ENCODE results near the gene MAP3K3. TPM values are rescaled to one million over a fixed set of nuclear protein-coding genes. Genes with fewer than 3 reads are reported as not detected.

Gene MAP3K3
- total RNA-seq, 1 donor from 2014 or later: 28.0 TPM

DNA sequence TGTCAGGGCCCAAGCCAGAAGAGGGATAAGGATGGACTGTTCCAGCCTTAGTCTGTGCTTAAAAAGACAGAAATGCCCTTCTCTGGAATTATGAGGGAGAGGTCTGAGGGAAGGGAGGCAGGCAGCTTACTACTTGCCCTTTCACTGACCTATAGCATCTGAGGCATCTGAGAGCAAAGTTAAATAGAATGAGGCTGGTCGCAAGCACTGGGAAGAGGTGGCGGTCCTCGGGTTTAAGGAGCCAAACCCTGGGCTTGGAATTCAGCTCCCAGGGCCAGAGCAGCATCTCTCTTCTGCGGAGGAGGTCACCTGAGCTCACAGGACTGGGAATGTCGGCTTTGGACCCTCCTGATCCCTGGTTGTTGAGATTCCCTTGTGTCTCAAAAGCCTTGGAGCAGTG is 80.8 kb downstream of the MAP3K3 start:
- Mint-ChIP-seq H3K27me3 (ENCODE audit: low read depth) (peaks cover 2% of the 10 kb centered on the region), H3K4me1 (peaks cover 22% of the 10 kb centered on the region), H3K9me3 (no peaks in the 10 kb centered on the region), H3K4me3 (peak overlapping the region; percentile 74), H3K27ac (ENCODE audit: unreplicated experiment) (peak overlapping the region; percentile 24), H3K36me3 (ENCODE audit: low read depth) (peaks cover 9% of the 10 kb centered on the region)
- DNase-seq (ENCODE audit: low read depth, low spot score): no peak
- TF ChIP-seq, protein P1, sequence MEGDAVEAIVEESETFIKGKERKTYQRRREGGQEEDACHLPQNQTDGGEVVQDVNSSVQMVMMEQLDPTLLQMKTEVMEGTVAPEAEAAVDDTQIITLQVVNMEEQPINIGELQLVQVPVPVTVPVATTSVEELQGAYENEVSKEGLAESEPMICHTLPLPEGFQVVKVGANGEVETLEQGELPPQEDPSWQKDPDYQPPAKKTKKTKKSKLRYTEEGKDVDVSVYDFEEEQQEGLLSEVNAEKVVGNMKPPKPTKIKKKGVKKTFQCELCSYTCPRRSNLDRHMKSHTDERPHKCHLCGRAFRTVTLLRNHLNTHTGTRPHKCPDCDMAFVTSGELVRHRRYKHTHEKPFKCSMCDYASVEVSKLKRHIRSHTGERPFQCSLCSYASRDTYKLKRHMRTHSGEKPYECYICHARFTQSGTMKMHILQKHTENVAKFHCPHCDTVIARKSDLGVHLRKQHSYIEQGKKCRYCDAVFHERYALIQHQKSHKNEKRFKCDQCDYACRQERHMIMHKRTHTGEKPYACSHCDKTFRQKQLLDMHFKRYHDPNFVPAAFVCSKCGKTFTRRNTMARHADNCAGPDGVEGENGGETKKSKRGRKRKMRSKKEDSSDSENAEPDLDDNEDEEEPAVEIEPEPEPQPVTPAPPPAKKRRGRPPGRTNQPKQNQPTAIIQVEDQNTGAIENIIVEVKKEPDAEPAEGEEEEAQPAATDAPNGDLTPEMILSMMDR (conservative IDR thresholded peaks at IDR 0.05): no peak

DNA sequence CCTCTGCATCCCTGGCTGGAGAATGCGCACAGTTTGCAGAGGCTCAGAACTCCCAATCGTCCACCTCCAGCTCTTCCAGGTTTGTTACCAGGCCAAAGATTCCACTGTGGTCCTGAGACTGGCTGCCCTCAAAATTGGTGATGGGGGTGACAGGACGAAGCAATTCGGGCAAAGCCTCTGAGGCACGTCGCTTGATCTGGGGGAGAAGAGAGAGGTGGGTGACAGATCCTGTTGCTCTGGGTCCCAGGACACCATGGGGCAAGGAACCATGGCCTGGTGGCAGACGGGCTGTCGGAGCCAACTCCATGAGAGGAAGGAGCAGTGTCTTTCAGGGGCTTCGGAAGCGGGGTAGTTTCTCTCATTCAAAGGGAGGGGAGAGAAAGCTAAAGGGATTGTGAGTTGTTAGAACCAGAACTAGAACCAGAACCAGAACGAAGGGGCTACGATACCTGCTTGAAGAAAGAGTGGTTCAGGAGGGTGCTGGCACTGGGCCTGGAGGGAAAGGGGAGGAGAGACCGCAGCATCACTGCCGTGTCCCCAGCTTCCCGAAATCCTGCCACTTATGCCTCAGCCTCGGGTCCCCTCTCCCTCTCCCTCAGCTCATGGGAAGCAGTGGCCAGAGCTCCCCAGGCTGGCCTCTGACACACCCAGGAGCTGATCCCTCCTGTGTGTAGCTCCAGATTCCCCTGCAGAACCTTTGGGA is 81.5 kb downstream of the MAP3K3 start:
- Mint-ChIP-seq H3K4me3 (peak overlapping the region; percentile 74), H3K4me1 (peaks cover 22% of the 10 kb centered on the region), H3K27me3 (ENCODE audit: low read depth) (peaks cover 2% of the 10 kb centered on the region), H3K9me3 (no peaks in the 10 kb centered on the region), H3K27ac (ENCODE audit: unreplicated experiment) (peak overlapping the region; percentile 24), H3K36me3 (ENCODE audit: low read depth) (peaks cover 9% of the 10 kb centered on the region)
- TF ChIP-seq, protein P1 (conservative IDR thresholded peaks at IDR 0.05): no peak
- DNase-seq (ENCODE audit: low read depth, low spot score): no peak

DNA sequence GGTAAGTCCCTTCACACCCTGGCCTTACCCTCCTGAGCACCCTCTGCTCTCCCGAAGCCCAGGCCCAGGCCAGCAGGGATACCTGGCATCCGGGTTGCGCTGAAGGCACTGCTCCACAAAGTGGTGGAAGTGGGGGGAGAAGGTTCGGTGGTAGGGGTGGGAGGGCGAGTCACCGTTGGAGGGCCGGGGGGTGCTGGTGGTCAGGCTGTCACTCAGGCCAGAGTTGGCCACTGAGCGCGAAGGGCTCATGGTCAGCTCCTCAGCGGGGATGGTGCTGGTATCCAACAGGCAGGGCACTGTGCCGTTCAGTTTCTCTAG is 82.0 kb downstream of the MAP3K3 start:
- no peak for DNase-seq (ENCODE audit: low read depth, low spot score)
- Mint-ChIP-seq H3K4me3 (peak overlapping the region; percentile 38), H3K9me3 (no peaks in the 10 kb centered on the region), H3K27ac (ENCODE audit: unreplicated experiment) (no peak overlapping the region), H3K36me3 (ENCODE audit: low read depth) (peaks cover 12% of the 10 kb centered on the region), H3K27me3 (ENCODE audit: low read depth) (peaks cover 2% of the 10 kb centered on the region), H3K4me1 (peaks cover 22% of the 10 kb centered on the region)
- TF ChIP-seq, protein P1 (conservative IDR thresholded peaks at IDR 0.05): no peak

DNA sequence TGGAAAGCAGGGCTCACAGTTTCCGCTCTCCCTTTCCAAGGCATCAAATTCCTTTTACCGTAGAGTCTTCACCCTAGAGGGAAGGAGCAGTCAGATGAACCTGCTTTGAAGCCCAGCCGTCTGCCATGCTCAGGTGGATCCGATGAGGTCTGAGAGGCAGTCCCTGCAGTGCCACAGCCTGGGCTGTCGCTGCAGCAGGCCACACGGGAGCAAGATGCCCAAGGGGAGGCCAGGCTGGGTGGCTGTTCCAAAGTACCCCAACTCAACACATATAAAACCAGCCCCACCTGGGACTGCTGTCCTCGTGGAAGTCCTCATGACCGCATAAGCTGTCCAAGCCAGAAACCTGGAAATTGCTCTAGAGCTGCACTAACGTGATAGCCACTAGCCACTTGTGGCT is 82.6 kb downstream of the MAP3K3 start:
- peaks cover 14% of the 10 kb centered on the region for H3K36me3 Mint-ChIP-seq (ENCODE audit: low read depth)
- no peaks in the 10 kb centered on the region for H3K9me3 Mint-ChIP-seq
- H3K27me3 Mint-ChIP-seq (ENCODE audit: low read depth): peaks cover 2% of the 10 kb centered on the region
- TF ChIP-seq, protein P1 (conservative IDR thresholded peaks at IDR 0.05): no peak
- no peak for DNase-seq (ENCODE audit: low read depth, low spot score)
- peak overlapping the region; percentile 32 for H3K4me3 Mint-ChIP-seq
- no peak overlapping the region for H3K27ac Mint-ChIP-seq (ENCODE audit: unreplicated experiment)
- peaks cover 22% of the 10 kb centered on the region for H3K4me1 Mint-ChIP-seq

DNA sequence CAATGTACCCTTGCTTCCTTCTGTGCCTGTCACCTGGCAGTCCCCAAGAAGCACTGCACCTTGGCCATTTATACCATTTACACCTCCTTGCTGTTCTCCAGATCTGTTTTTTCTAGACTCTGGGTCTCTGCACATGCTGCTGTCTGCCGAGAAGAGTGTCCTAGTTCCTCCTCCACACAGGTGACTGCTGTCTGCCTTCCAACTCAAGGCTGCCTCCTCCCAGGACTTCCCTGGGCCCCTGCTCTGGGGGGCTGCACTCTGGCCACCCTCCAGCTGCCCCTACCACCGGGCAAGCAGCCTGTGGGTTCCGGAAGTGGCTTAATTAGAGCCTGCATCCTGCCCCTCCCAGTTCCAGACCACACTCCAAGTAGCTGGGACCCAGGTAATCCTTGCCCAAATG is 83.4 kb downstream of the MAP3K3 start:
- Mint-ChIP-seq H3K36me3 (ENCODE audit: low read depth) (peaks cover 14% of the 10 kb centered on the region), H3K9me3 (no peaks in the 10 kb centered on the region), H3K4me3 (peak overlapping the region; percentile 32), H3K27ac (ENCODE audit: unreplicated experiment) (no peak overlapping the region), H3K4me1 (peaks cover 22% of the 10 kb centered on the region), H3K27me3 (ENCODE audit: low read depth) (peaks cover 2% of the 10 kb centered on the region)
- no peak for DNase-seq (ENCODE audit: low read depth, low spot score)
- TF ChIP-seq, protein P1 (conservative IDR thresholded peaks at IDR 0.05): no peak

All from neural crest cell (in vitro differentiated cells).